Measurements from ENCODE around the gene HYDIN.

- TF ChIP-seq CTCF (IDR thresholded peaks at IDR 0.05 in 2 of 3, conservative IDR thresholded peaks at IDR 0.05 in 1 of 3; ENCODE audit: borderline replicate concordance in 1 of 3, insufficient read depth in 1 of 3, low read depth in 2 of 3, low read length in 2 of 3), result no peak
- TF ChIP-seq MAX (IDR thresholded peaks at IDR 0.05), result no peak
- no peak for TF ChIP-seq EZH2 (IDR thresholded peaks at IDR 0.05)
These were observed 455.1 kb downstream of the HYDIN start for GRCh38 chr16:70775399-70775798.
